NB4 (cell line): ENCODE results near the gene ZDHHC13.

Experiments
- POLR2A ChIP-seq: IDR thresholded peaks from 2 replicates; pipeline ENCODE4 v1.6.1; 2011; ENCODE audit warnings: mild to moderate bottlenecking; ENCODE audit not compliant: insufficient read length; ENCODE audit errors: extremely low read depth
- TF ChIP-seq, protein P1 (sequence below): IDR thresholded peaks from one replicate; pipeline ENCODE4 v1.5.1; 2012; ENCODE audit warnings: low read depth, low read length

DNA sequence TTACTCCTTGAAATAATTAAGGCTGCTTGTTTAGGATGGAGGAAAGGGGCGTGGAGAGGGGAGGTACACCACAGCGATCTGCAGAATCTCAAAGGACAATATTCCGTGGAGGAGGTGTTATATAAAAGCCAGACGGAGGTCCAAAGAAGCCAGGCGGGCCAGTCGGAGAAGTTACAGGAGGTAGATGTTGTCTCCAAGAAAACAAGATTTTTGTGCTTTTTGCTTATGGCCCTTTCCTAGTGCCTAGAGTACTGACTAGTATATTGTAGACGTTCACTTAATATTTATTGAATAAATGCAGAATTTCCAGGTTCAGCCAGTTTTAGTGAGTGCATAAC, 761 bp downstream of the ZDHHC13 start:
- TF ChIP-seq, protein P1, sequence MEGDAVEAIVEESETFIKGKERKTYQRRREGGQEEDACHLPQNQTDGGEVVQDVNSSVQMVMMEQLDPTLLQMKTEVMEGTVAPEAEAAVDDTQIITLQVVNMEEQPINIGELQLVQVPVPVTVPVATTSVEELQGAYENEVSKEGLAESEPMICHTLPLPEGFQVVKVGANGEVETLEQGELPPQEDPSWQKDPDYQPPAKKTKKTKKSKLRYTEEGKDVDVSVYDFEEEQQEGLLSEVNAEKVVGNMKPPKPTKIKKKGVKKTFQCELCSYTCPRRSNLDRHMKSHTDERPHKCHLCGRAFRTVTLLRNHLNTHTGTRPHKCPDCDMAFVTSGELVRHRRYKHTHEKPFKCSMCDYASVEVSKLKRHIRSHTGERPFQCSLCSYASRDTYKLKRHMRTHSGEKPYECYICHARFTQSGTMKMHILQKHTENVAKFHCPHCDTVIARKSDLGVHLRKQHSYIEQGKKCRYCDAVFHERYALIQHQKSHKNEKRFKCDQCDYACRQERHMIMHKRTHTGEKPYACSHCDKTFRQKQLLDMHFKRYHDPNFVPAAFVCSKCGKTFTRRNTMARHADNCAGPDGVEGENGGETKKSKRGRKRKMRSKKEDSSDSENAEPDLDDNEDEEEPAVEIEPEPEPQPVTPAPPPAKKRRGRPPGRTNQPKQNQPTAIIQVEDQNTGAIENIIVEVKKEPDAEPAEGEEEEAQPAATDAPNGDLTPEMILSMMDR: no peak
- TF ChIP-seq POLR2A: no peak
